H9 (cell line): Measurements from ENCODE around the gene KRTAP12-1. TPM values are rescaled to one million over a fixed set of nuclear protein-coding genes. Genes with fewer than 3 reads are reported as not detected.
A peak's percentile ranks its signal among the peaks of the same experiment; 100 is the strongest.
"Not testable (repeated sequence)": the region's sequence is repeated elsewhere in the genome, so short reads cannot be mapped to it uniquely, and the experiment has no call there.

ENCODE experiments used
- DNase-seq: peaks from one replicate; pipeline ENCODE4 v3.0.0-alpha.2; 2017
- H2AFZ ChIP-seq: one replicate; pipeline ENCODE4 v1.6.1; 2013; ENCODE audit warnings: mild to moderate bottlenecking, low read length, control low read depth, moderate library complexity
- H2AK5ac ChIP-seq: 2 replicates; pipeline ENCODE4 v1.6.1; 2013; ENCODE audit warnings: low read length, control low read depth, mixed read lengths; ENCODE audit not compliant: insufficient read length
- H2BK120ac ChIP-seq: one replicate; pipeline ENCODE4 v1.6.1; 2013; ENCODE audit warnings: low read depth, mild to moderate bottlenecking, low read length, control low read depth, inconsistent platforms; ENCODE audit not compliant: poor library complexity, severe bottlenecking
- H2BK12ac ChIP-seq: 2 replicates; pipeline ENCODE4 v1.6.1; 2013; ENCODE audit warnings: low read length, control low read depth, mixed read lengths, low read depth; ENCODE audit not compliant: insufficient read length
- H2BK15ac ChIP-seq: 2 replicates; pipeline ENCODE4 v1.6.1; 2013; ENCODE audit warnings: low read depth, low read length, control low read depth
- H2BK20ac ChIP-seq: one replicate; pipeline ENCODE4 v1.6.1; 2013; ENCODE audit warnings: low read depth, mild to moderate bottlenecking, low read length, control low read depth, inconsistent platforms; ENCODE audit not compliant: poor library complexity, severe bottlenecking
- H2BK5ac ChIP-seq: 2 replicates; pipeline ENCODE4 v1.6.1; 2013; ENCODE audit warnings: low read length, control low read depth, mixed read lengths; ENCODE audit not compliant: insufficient read length
- H3K14ac ChIP-seq: 2 replicates; pipeline ENCODE4 v1.6.1; 2013; ENCODE audit warnings: low read length, control low read depth; ENCODE audit not compliant: insufficient read depth
- H3K18ac ChIP-seq: 2 replicates; pipeline ENCODE4 v1.6.1; 2013; ENCODE audit warnings: low read depth, mild to moderate bottlenecking, mixed read lengths, low read length, control low read depth; ENCODE audit not compliant: insufficient read length
- H3K23ac ChIP-seq: 2 replicates; pipeline ENCODE4 v1.6.1; 2013; ENCODE audit warnings: low read length, control low read depth, mixed read lengths, low read depth; ENCODE audit not compliant: insufficient read length
- H3K23me2 ChIP-seq: 2 replicates; pipeline ENCODE4 v1.6.1; 2013; ENCODE audit warnings: low read depth, mild to moderate bottlenecking, mixed read lengths, low read length, control low read depth; ENCODE audit not compliant: insufficient read length, poor library complexity, severe bottlenecking
- H3K27ac ChIP-seq: 2 replicates; pipeline ENCODE4 v1.5.1; 2013; ENCODE audit warnings: low read length, control low read depth, mixed read lengths, low read depth; ENCODE audit not compliant: insufficient read length
- H3K27me3 ChIP-seq: 2 replicates; pipeline ENCODE4 v1.6.1; 2013; ENCODE audit warnings: low read length, control low read depth, inconsistent platforms; ENCODE audit not compliant: insufficient read depth
- H3K4ac ChIP-seq: 2 replicates; pipeline ENCODE4 v1.6.1; 2013; ENCODE audit warnings: low read depth, mild to moderate bottlenecking, control low read depth, inconsistent platforms, low read length, moderate library complexity
- H3K4me1 ChIP-seq: 2 replicates; pipeline ENCODE4 v1.6.1; 2013; ENCODE audit warnings: low read length, control low read depth, inconsistent platforms; ENCODE audit not compliant: insufficient read depth
- H3K4me2 ChIP-seq: 2 replicates; pipeline ENCODE4 v1.6.1; 2013; ENCODE audit warnings: low read length, control low read depth, mixed read lengths; ENCODE audit not compliant: insufficient read length, insufficient read depth
- H3K56ac ChIP-seq: 2 replicates; pipeline ENCODE4 v1.6.1; 2013; ENCODE audit warnings: low read depth, mild to moderate bottlenecking, mixed read lengths, low read length, control low read depth; ENCODE audit not compliant: insufficient read length
- H3K79me1 ChIP-seq: 2 replicates; pipeline ENCODE4 v1.6.1; 2013; ENCODE audit warnings: low read depth, mild to moderate bottlenecking, moderate library complexity, low read length, control low read depth, inconsistent platforms; ENCODE audit not compliant: insufficient read depth, poor library complexity, severe bottlenecking
- H3K79me2 ChIP-seq: 2 replicates; pipeline ENCODE4 v1.6.1; 2013; ENCODE audit warnings: low read length, control low read depth, inconsistent platforms; ENCODE audit not compliant: insufficient read depth
- H3K9ac ChIP-seq: 2 replicates; pipeline ENCODE4 v1.6.1; 2013; ENCODE audit warnings: low read length, control low read depth, mixed read lengths; ENCODE audit not compliant: insufficient read length; ENCODE audit errors: extremely low read depth
- H3K9me3 ChIP-seq: one replicate; pipeline ENCODE4 v1.6.1; 2013; ENCODE audit warnings: low read depth, low read length, inconsistent platforms; ENCODE audit not compliant: control insufficient read depth
- H3T11ph ChIP-seq: one replicate; pipeline ENCODE4 v1.6.1; 2013; ENCODE audit warnings: mild to moderate bottlenecking, low read length, control low read depth, inconsistent platforms
- H4K20me1 ChIP-seq: one replicate; pipeline ENCODE4 v1.6.1; 2013; ENCODE audit not compliant: control insufficient read depth, insufficient read length, insufficient read depth
- H4K5ac ChIP-seq: 2 replicates; pipeline ENCODE4 v1.6.1; 2013; ENCODE audit warnings: low read depth, mild to moderate bottlenecking, mixed read lengths, low read length, control low read depth; ENCODE audit not compliant: insufficient read length
- H4K8ac ChIP-seq: replicated peaks from 2 replicates; pipeline ENCODE4 v1.6.1; 2013; ENCODE audit warnings: low read length, control low read depth, mixed read lengths, low read depth; ENCODE audit not compliant: insufficient read length
- H4K91ac ChIP-seq: 2 replicates; pipeline ENCODE4 v1.6.1; 2013; ENCODE audit warnings: low read depth, mild to moderate bottlenecking, moderate library complexity, mixed read lengths, low read length, control low read depth; ENCODE audit not compliant: insufficient read length
- H3K27ac Mint-ChIP-seq, 3 experiments: 2 replicates in 2 of 3; 3 replicates in 1 of 3; pipeline ENCODE4 v1.8.0; 2020 to 2021; ENCODE audit warnings: mixed read lengths in 3 of 3, mild to moderate bottlenecking in 1 of 3, moderate library complexity in 1 of 3
- H3K27me3 Mint-ChIP-seq: 2 replicates; pipeline ENCODE4 v1.8.0; 2021; ENCODE audit warnings: low read depth, mild to moderate bottlenecking, moderate library complexity, mixed read lengths
- H3K36me3 Mint-ChIP-seq, 3 experiments: 2 replicates in 2 of 3; 3 replicates in 1 of 3; pipeline ENCODE4 v1.8.0; 2020 to 2021; ENCODE audit warnings: low read depth in 3 of 3, mixed read lengths in 3 of 3; ENCODE audit not compliant: insufficient read depth in 1 of 3
- H3K4me1 Mint-ChIP-seq, 2 experiments: 2 replicates each; pipeline ENCODE4 v1.8.0; 2020; ENCODE audit warnings: mixed read lengths in 2 of 2
- H3K4me3 Mint-ChIP-seq, 2 experiments: 2 replicates in 1 of 2; 3 replicates in 1 of 2; pipeline ENCODE4 v1.8.0; 2020 to 2021; ENCODE audit warnings: mild to moderate bottlenecking in 2 of 2, mixed read lengths in 2 of 2, moderate library complexity in 1 of 2
- H3K9me3 Mint-ChIP-seq, 2 experiments: 2 replicates in 1 of 2; 3 replicates in 1 of 2; pipeline ENCODE4 v1.8.0; 2020; ENCODE audit warnings: mild to moderate bottlenecking in 2 of 2, mixed read lengths in 2 of 2, moderate library complexity in 1 of 2
- CTCF ChIP-seq: fragments of 200-600 bp; sonication (generic); conservative IDR thresholded peaks from 3 replicates; pipeline ENCODE4 v1.8.0; 2021; ENCODE audit warnings: antibody characterized with exemption, mild to moderate bottlenecking
- WGBS: extraction: QIAGEN DNeasy Blood & Tissue Kit; methylation state at CpG from one replicate; pipeline ENCODE4 v1.1.7; 2013; ENCODE audit warnings: missing lambda C conversion rate, low lambda C conversion rate, mixed read lengths; ENCODE audit not compliant: insufficient read length; ENCODE audit errors: extremely low coverage; 5-methylcytosine and 5-hydroxymethylcytosine counted together
- total RNA-seq: library from RNA; stranded (reverse); gene quantifications from 2 replicates; pipeline ENCODE4 v1.2.1, GENCODE V29; 2021

The KRTAP12-1 gene
- total RNA-seq, 1 experiment from 2014 or later = not detected

- no peak overlapping the region for H2AFZ ChIP-seq
- H4K5ac ChIP-seq = no peak overlapping the region
- no peaks in the 10 kb centered on the region for H3K23me2 ChIP-seq
- no peak overlapping the region for H3K4ac ChIP-seq
- no peak overlapping the region for H3T11ph ChIP-seq
- no peaks in the 10 kb centered on the region for H3K27me3 ChIP-seq
- Mint-ChIP-seq H3K27ac (peak overlapping the region; percentile 7 to 86 (median 55); a peak in 3 of 7 replicates), H3K4me1 (peaks cover 28 to 31% of the 10 kb centered on the region in 2 experiments), H3K9me3 (peaks cover 0 to 4% of the 10 kb centered on the region in 2 experiments; a peak in 2 of 5 replicates), H3K4me3 (peak overlapping the region in 1 of 2 experiments; percentile 37; a peak in 2 of 5 replicates), H3K36me3 (no peaks in the 10 kb centered on the region; a peak in 1 of 7 replicates), H3K27me3 (peaks cover 32% of the 10 kb centered on the region)
- no peak overlapping the region for H3K18ac ChIP-seq
- H3K79me2 ChIP-seq = no peaks in the 10 kb centered on the region
- no peak overlapping the region for H3K27ac ChIP-seq
- H2BK12ac ChIP-seq = no peak overlapping the region
- WGBS = no CpG with 5 or more reads among the region's 14 CpGs
- H3K14ac ChIP-seq = no peak overlapping the region
- DNase-seq = peak; percentile 56
- H2BK5ac ChIP-seq = no peak overlapping the region
- H2BK20ac ChIP-seq = no peak overlapping the region
- H3K9ac ChIP-seq = no peak overlapping the region
- no peaks in the 10 kb centered on the region for H3K79me1 ChIP-seq
- H3K56ac ChIP-seq = no peak overlapping the region
- H4K8ac ChIP-seq = no peak overlapping the region
- H3K9me3 ChIP-seq = no peaks in the 10 kb centered on the region
- H4K91ac ChIP-seq = no peak overlapping the region
- H3K4me1 ChIP-seq = peaks cover 5% of the 10 kb centered on the region; the same call in 1 of the 2 replicates
- peak; percentile 40; the same call in 2 of the 3 replicates for TF ChIP-seq CTCF
- H2BK120ac ChIP-seq = no peak overlapping the region
- H2AK5ac ChIP-seq = no peak overlapping the region
- no peaks in the 10 kb centered on the region for H4K20me1 ChIP-seq
- no peak overlapping the region for H3K23ac ChIP-seq
- no peak overlapping the region for H3K4me2 ChIP-seq
- H2BK15ac ChIP-seq = no peak overlapping the region
Observed at GRCh38 chr21:44686000-44686781, 4.2 kb upstream of the KRTAP12-1 start.

DNA sequence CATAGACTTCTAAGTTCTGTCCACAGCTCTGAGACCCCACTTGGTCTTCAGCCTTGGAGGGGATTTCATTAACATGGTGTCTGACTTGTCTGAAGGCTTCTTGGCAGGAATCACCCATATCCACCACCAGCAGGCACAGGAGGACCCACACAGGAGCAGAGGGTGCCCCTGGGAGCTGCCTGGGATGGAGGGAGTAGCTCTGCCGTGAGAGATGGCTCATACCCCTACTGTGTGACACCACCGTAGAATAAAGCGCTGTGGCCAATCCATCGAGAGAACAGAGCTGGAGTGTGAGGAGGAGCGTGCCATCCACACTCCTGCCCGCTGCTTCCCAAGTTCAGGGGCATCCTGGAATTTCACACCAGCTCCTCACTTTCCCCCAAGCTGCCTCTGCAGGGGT is 3.1 kb upstream of the KRTAP12-1 start:
- not testable (repeated sequence) for H3K4me2 ChIP-seq, H3K79me2 ChIP-seq, H3K23ac ChIP-seq, H4K20me1 ChIP-seq, H3K23me2 ChIP-seq, H3K4me3 Mint-ChIP-seq, H3K9me3 Mint-ChIP-seq, H2AFZ ChIP-seq, H4K8ac ChIP-seq, H2BK20ac ChIP-seq, H4K5ac ChIP-seq, H3T11ph ChIP-seq, H2BK120ac ChIP-seq, H2BK5ac ChIP-seq, H3K9me3 ChIP-seq, H3K4ac ChIP-seq, H2BK15ac ChIP-seq, H4K91ac ChIP-seq, H3K27ac Mint-ChIP-seq, H2BK12ac ChIP-seq, H3K36me3 Mint-ChIP-seq, H3K14ac ChIP-seq, H3K79me1 ChIP-seq, H3K9ac ChIP-seq, H3K4me1 ChIP-seq, H2AK5ac ChIP-seq, H3K18ac ChIP-seq, H3K27me3 ChIP-seq, H3K27ac ChIP-seq, H3K56ac ChIP-seq
- DNase-seq = peak; percentile 16
- Mint-ChIP-seq H3K4me1 (peaks cover 25 to 27% of the 10 kb centered on the region in 2 experiments), H3K27me3 (peaks cover 32% of the 10 kb centered on the region)
- no CpG with 5 or more reads among the region's 6 CpGs for WGBS
